Fibroblast of lung (primary cell): ENCODE results near the gene UBL3. TPM values are rescaled to one million over a fixed set of nuclear protein-coding genes. Genes with fewer than 3 reads are reported as not detected.

Experiments
- DNase-seq, 2 donors: peaks; one replicate each; pipeline versions ENCODE4 v3.0.0 to v3.0.0-alpha.2; 2010; ENCODE audit warnings: low read depth in 2 of 2
- H2AFZ ChIP-seq: 2 replicates; pipeline ENCODE4 v1.5.1; 2012; ENCODE audit warnings: low read length, control low read depth, inconsistent platforms
- H3K27ac ChIP-seq: 2 replicates; pipeline ENCODE4 v1.5.1; 2011; ENCODE audit warnings: low read length, control low read depth; ENCODE audit not compliant: insufficient read depth
- H3K27me3 ChIP-seq: 2 replicates; pipeline ENCODE4 v1.5.1; 2011; ENCODE audit warnings: mild to moderate bottlenecking, low read length; ENCODE audit not compliant: control insufficient read depth, insufficient read depth
- H3K36me3 ChIP-seq: 2 replicates; pipeline ENCODE4 v1.5.1; 2011; ENCODE audit warnings: low read length; ENCODE audit not compliant: control insufficient read depth, insufficient read depth
- H3K4me1 ChIP-seq: 2 replicates; pipeline ENCODE4 v1.5.1; 2011; ENCODE audit warnings: low read length; ENCODE audit not compliant: control insufficient read depth, insufficient read depth; ENCODE audit errors: extremely low read depth
- H3K4me2 ChIP-seq: 2 replicates; pipeline ENCODE4 v1.5.1; 2011; ENCODE audit warnings: low read length, control low read depth; ENCODE audit not compliant: insufficient read depth; ENCODE audit errors: extremely low read depth
- H3K4me3 ChIP-seq, 4 experiments: fragments of 200-600 bp in 1 of 4; sonication (generic) in 1 of 4; replicated peaks in 1 of 4; 2 replicates each; pipeline ENCODE4 v1.5.1; 2011 to 2016; ENCODE audit warnings: low read length in 4 of 4, low read depth in 3 of 4, mild to moderate bottlenecking in 3 of 4, control low read depth in 2 of 4, inconsistent platforms in 1 of 4, mixed read lengths in 1 of 4; ENCODE audit not compliant: insufficient read depth in 1 of 4; ENCODE audit errors: control extremely low read depth in 1 of 4
- H3K79me2 ChIP-seq: 2 replicates; pipeline ENCODE4 v1.5.1; 2012; ENCODE audit warnings: mild to moderate bottlenecking, low read length, inconsistent platforms; ENCODE audit not compliant: control insufficient read depth, insufficient read depth
- H3K9ac ChIP-seq: 2 replicates; pipeline ENCODE4 v1.5.1; 2011; ENCODE audit warnings: mild to moderate bottlenecking, low read length, control low read depth; ENCODE audit not compliant: insufficient read depth
- H3K9me3 ChIP-seq: 2 replicates; pipeline ENCODE4 v1.5.1; 2012; ENCODE audit warnings: low read depth, low read length; ENCODE audit not compliant: control insufficient read depth, insufficient read depth
- H4K20me1 ChIP-seq: 2 replicates; pipeline ENCODE4 v1.5.1; 2011; ENCODE audit warnings: low read length; ENCODE audit not compliant: control insufficient read depth, insufficient read depth; ENCODE audit errors: extremely low read depth
- CTCF ChIP-seq, 2 donors: IDR thresholded peaks in 1 of 2; conservative IDR thresholded peaks in 1 of 2; 1 replicate in 1 of 2; 2 replicates in 1 of 2; pipeline ENCODE4 v1.5.1; 2011 to 2012; ENCODE audit warnings: low read length in 2 of 2, control low read depth in 1 of 2, inconsistent platforms in 1 of 2, low read depth in 1 of 2, mild to moderate bottlenecking in 1 of 2
- EZH2 ChIP-seq: IDR thresholded peaks from 2 replicates; pipeline ENCODE4 v1.5.1; 2012; ENCODE audit warnings: low read length, control low read depth, mild to moderate bottlenecking; ENCODE audit errors: missing control alignments
- polyA plus RNA-seq, 2 donors: library from polyadenylated mRNA; depleted of rRNA in 1 of 2; stranded (reverse) in 1 of 2; unstranded in 1 of 2; fragments of >200 nt; gene quantifications; 2 replicates each; pipeline ENCODE4 v1.2.1, GENCODE V29; 2011 to 2012; ENCODE audit warnings: missing spikeins in 1 of 2
- total RNA-seq: library from RNA; depleted of rRNA; stranded (reverse); fragments of >200 nt; gene quantifications from 2 replicates; pipeline ENCODE4 v1.2.1, GENCODE V29; 2014

Gene UBL3
- total and polyA plus RNA-seq, 2 donors (not counting 1 experiment from before 2014, with no cell fraction given) = 10.7 to 18.3 TPM

DNA sequence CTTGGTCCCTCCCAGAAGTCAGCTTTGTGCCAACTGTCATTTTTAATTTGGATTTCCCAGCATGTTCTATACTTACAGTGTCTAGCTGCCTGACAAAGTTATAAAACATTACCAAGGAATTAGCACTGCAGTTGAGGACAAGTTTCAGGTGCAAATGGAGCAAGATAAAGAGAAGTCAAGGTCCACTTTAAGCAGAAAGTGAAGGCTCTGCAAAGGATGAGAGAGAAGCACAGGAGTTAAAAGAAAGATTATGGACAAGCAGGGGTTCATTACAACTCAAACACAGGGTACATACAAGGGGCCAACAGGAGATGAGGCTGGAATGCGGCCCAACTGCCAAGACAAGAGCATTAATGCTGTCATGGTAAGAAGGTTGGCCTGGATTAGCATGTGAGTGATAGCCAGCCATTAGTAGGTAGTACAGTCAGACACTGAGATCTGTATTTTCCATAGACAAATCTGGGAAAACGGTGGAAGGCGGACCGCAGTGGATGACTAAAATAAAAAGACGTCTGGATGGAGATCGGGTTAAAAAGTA lies 17.6 kb downstream of the UBL3 start:
- H3K27me3 ChIP-seq = no peaks in the 10 kb centered on the region
- no peak overlapping the region for H3K27ac ChIP-seq
- DNase-seq = no peak
- H3K4me3 ChIP-seq = no peak overlapping the region
- no peak overlapping the region for H3K4me2 ChIP-seq
- peaks cover 23% of the 10 kb centered on the region for H3K79me2 ChIP-seq
- no peak overlapping the region for H3K9ac ChIP-seq
- TF ChIP-seq CTCF (conservative IDR thresholded peaks at IDR 0.05 in 1 of 2, IDR thresholded peaks at IDR 0.05 in 1 of 2; ENCODE audit: low read depth in 1 of 2, low read length in 2 of 2) (no peak), EZH2 (no peak)
- no peaks in the 10 kb centered on the region for H3K4me1 ChIP-seq
- H4K20me1 ChIP-seq = no peaks in the 10 kb centered on the region
- H3K36me3 ChIP-seq = no peaks in the 10 kb centered on the region
- H3K9me3 ChIP-seq = no peaks in the 10 kb centered on the region
- H2AFZ ChIP-seq = no peak overlapping the region

DNA sequence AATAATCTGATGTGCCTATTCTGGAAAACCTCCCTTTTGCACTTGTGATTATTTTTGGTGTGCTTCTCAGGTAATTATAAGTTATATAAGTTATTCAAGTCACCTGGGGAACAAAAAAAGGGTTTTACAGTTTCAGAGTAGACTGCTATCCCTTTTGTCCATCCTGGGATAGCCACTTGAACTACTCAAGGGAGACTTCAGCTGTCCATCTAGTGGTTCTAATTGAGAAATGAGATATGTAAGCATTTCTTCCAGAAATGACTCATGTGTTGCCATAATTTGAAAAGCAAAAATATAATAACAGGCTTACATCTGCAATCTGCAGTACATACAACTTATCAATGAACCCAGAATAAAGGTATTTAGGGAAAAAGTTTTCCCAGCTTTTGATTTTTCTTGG lies 20.4 kb downstream of the UBL3 start:
- Histone ChIP-seq H3K4me1 (no peaks in the 10 kb centered on the region), H3K9me3 (no peaks in the 10 kb centered on the region), H3K27ac (no peak overlapping the region), H3K27me3 (no peaks in the 10 kb centered on the region), H4K20me1 (no peaks in the 10 kb centered on the region), H3K9ac (no peak overlapping the region), H3K4me3 (no peak overlapping the region), H2AFZ (no peak overlapping the region), H3K4me2 (no peak overlapping the region), H3K79me2 (peaks cover 11% of the 10 kb centered on the region), H3K36me3 (no peaks in the 10 kb centered on the region)
- no peak for TF ChIP-seq EZH2
- TF ChIP-seq CTCF (conservative IDR thresholded peaks at IDR 0.05 in 1 of 2, IDR thresholded peaks at IDR 0.05 in 1 of 2; ENCODE audit: low read depth in 1 of 2, low read length in 2 of 2) = no peak
- no peak for DNase-seq

DNA sequence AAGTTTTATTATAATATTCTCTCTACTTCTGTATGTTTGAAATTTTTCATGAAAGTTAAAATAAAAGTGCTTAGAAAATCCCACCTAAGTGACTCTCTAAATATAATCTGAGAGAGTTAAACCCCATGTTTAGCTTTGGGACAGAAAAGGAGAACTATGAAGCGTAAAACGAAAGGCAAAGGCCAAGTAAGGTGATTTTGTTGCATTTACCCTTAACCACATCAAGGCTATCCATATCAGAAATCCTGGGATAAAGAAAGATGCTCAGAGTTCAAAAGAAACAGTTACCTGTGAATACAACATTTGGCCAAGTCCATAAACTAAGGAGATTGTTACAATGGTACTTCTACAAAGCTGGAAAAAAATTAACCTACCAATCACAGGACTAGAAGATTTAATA lies 31.3 kb downstream of the UBL3 start:
- Histone ChIP-seq H3K36me3 (no peaks in the 10 kb centered on the region), H3K9ac (no peak overlapping the region)

More for the DNA sequence above, 31.3 kb downstream of the UBL3 start:
- Histone ChIP-seq H2AFZ (no peak overlapping the region), H3K4me1 (no peaks in the 10 kb centered on the region), H3K79me2 (peaks cover 10% of the 10 kb centered on the region), H4K20me1 (no peaks in the 10 kb centered on the region), H3K27me3 (no peaks in the 10 kb centered on the region), H3K4me2 (no peak overlapping the region), H3K4me3 (no peak overlapping the region), H3K27ac (no peak overlapping the region), H3K9me3 (no peaks in the 10 kb centered on the region)
- TF ChIP-seq EZH2 = no peak
- no peak for TF ChIP-seq CTCF (conservative IDR thresholded peaks at IDR 0.05 in 1 of 2, IDR thresholded peaks at IDR 0.05 in 1 of 2; ENCODE audit: low read depth in 1 of 2, low read length in 2 of 2)
- no peak for DNase-seq
